Pancreas (tissue), 10 donors: ENCODE results near the gene ETV3L. TPM values are rescaled to one million over a fixed set of nuclear protein-coding genes. Genes with fewer than 3 reads are reported as not detected.

ENCODE experiments used
- ATAC-seq, 4 donors: fragments of 200-7000 bp; cut with Tn5 transposase; one replicate each; pipeline versions ENCODE4 v1.8.0 to v1.9.1; 2020; ENCODE audit warnings: mild to moderate bottlenecking in 4 of 4, moderate library complexity in 4 of 4
- DNase-seq, 6 donors: peaks; one replicate each; pipeline ENCODE4 v3.0.0-alpha.2; 2020
- FAIRE-seq: peaks from 2 replicates; lab custom pipeline; 2012; peaks lifted over from hg19 to GRCh38; lab: Jason Lieb, UNC
- H3K27ac ChIP-seq, 4 donors: fragments of 200-600 bp; sonication (generic); 1 replicate in 3 of 4; 2 replicates in 1 of 4; pipeline versions ENCODE4 v1.5.0 to v1.8.0; 2020
- H3K27me3 ChIP-seq, 4 donors: fragments of 200-600 bp; one replicate each; pipeline ENCODE4 v1.8.0; 2021
- H3K36me3 ChIP-seq, 3 donors: fragments of 200-600 bp; sonication (generic) in 1 of 3; one replicate each; pipeline versions ENCODE4 v1.5.0 to v1.8.0; 2020 to 2021
- H3K4me1 ChIP-seq, 3 donors: fragments of 200-600 bp; one replicate each; pipeline ENCODE4 v1.8.0; 2021
- H3K4me3 ChIP-seq, 4 donors: fragments of 200-600 bp; sonication (generic) in 2 of 4; one replicate each; pipeline versions ENCODE4 v1.5.0 to v1.8.0; 2020 to 2021
- H3K9me3 ChIP-seq, 4 donors: fragments of 200-600 bp; one replicate each; pipeline ENCODE4 v1.8.0; 2021
- WGBS, 2 donors: extraction: QIAGEN DNeasy Blood & Tissue Kit; methylation state at CpG; one replicate each; pipeline ENCODE4 v1.1.7; 2013; 5-methylcytosine and 5-hydroxymethylcytosine counted together
- intact Hi-C, 3 donors: fragments of 100-400 bp; cut with DNase I; formaldehyde crosslinking; loops; one replicate each; pipeline versions ENCODE4 v1.11.1 to v1.14.2; 2022
- polyA plus RNA-seq, 2 donors: library from polyadenylated mRNA; stranded (reverse); fragments of 200-250 nt; gene quantifications; one replicate each; pipeline ENCODE4 v1.2.3, GENCODE V29; 2013
- total RNA-seq, 6 donors: library from RNA; stranded (reverse); fragmentation: NEBNext Ultra II Directional in 4 of 6; extraction: Animal tissue kit (Norgen Biotek cat#: 25700) in 4 of 6; gene quantifications; one replicate each; pipeline versions ENCODE4 v1.2.1 to v1.2.4, GENCODE V29; 2021 to 2023
- TF ChIP-seq, protein P1 (sequence below), 4 donors: fragments of 200-600 bp; sonication (generic) in 3 of 4; IDR thresholded peaks; one replicate each; pipeline versions ENCODE4 v1.5.0 to v1.8.0; 2021; ENCODE audit warnings: antibody characterized with exemption in 4 of 4
- donor health status: healthy with polysubstance abuse.
- donor health status: DM: no; HTN: no; CAD: no; lungs with moderate emphysema.
- donor health status: DM: no; HTN: no; CAD: no.
- donor health status: control.
- donor health status: control.
- donor health status: Bipolar disorder and iron deficiency.
- donor health status: DM: yes; HTN: yes; CAD: no.
- donor health status: DM: no; HTN: no; CAD: no.
- donor health status: DM: no; HTN: no; CAD: no.
- donor health status: DM: yes; HTN: yes; CAD: no.

The ETV3L gene
- total and polyA plus RNA-seq, 8 donors: 0.14 TPM; not detected in 7

DNA sequence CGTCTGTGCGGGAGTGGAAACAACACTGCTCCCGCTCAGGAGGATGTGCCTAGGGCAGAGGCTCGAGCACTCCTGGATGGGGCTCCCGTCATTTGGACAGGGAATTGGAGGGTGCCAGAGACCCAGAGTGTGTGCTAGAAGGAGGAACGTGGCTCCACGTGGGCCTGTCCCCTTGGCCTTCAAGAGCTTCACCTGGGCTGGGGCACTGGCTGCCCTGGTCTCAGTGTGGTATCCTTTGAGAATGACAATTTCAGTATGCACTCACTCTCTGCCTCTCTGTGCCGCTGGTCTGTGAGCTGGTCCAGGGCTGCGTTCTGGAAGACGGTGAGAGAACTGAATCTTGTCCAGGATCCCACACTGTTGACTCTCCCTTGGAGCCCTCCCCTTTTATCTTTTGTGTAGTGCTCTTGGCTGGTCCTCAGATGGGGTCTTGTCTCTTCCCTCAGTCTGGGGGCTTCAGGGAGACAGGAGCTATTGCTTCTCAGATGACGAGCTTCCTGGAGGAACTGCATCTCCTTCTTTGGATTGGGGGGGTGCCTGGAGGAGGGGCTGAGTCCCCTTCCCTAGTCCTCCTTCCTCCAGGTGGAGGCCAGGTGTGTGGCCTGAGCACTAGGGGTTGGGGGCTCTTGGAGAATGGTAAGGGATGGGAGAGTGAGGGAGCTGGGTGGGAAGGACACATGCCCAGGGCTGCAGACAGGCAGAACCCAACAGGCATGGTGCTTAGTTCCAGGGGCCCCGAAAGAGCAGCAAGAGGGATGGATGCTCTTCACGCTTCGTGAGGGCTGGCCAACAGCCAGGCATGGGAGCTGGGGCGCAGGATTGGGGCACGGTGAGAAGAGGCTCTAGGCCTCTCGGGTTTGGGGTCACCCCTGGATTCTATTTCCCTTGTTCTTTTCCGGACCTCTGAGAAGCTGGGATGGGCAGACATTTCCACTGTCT is 14.8 kb upstream of the ETV3L start:
- intact Hi-C loops: no loop called here
- TF ChIP-seq, protein P1, sequence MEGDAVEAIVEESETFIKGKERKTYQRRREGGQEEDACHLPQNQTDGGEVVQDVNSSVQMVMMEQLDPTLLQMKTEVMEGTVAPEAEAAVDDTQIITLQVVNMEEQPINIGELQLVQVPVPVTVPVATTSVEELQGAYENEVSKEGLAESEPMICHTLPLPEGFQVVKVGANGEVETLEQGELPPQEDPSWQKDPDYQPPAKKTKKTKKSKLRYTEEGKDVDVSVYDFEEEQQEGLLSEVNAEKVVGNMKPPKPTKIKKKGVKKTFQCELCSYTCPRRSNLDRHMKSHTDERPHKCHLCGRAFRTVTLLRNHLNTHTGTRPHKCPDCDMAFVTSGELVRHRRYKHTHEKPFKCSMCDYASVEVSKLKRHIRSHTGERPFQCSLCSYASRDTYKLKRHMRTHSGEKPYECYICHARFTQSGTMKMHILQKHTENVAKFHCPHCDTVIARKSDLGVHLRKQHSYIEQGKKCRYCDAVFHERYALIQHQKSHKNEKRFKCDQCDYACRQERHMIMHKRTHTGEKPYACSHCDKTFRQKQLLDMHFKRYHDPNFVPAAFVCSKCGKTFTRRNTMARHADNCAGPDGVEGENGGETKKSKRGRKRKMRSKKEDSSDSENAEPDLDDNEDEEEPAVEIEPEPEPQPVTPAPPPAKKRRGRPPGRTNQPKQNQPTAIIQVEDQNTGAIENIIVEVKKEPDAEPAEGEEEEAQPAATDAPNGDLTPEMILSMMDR (IDR thresholded peaks at IDR 0.05): no peak
- ATAC-seq (no peak), DNase-seq (no peak), FAIRE-seq (no peak)
- WGBS, 2 donors: 61 to 72% methylated on average over 18 of the region's 18 CpGs
- H3K27ac ChIP-seq: no peak overlapping the region
- no peaks in the 10 kb centered on the region for H3K27me3 ChIP-seq
- no peaks in the 10 kb centered on the region for H3K9me3 ChIP-seq
- no peaks in the 10 kb centered on the region for H3K36me3 ChIP-seq
- H3K4me3 ChIP-seq: no peak overlapping the region
- H3K4me1 ChIP-seq: no peaks in the 10 kb centered on the region

GRCh38 chr1:157113631-157114030 is 14.0 kb upstream of the ETV3L start:
- ATAC-seq (no peak), FAIRE-seq (no peak), DNase-seq (no peak)
- H3K9me3 ChIP-seq: no peaks in the 10 kb centered on the region
- 58 to 64% methylated on average over 3 of the region's 3 CpGs for WGBS, 2 donors
- TF ChIP-seq, protein P1 (IDR thresholded peaks at IDR 0.05): no peak
- H3K4me1 ChIP-seq: no peaks in the 10 kb centered on the region
- intact Hi-C loops: no loop called here
- H3K36me3 ChIP-seq: no peaks in the 10 kb centered on the region
- H3K27me3 ChIP-seq: no peaks in the 10 kb centered on the region
- no peak overlapping the region for H3K4me3 ChIP-seq
- no peak overlapping the region for H3K27ac ChIP-seq

DNA sequence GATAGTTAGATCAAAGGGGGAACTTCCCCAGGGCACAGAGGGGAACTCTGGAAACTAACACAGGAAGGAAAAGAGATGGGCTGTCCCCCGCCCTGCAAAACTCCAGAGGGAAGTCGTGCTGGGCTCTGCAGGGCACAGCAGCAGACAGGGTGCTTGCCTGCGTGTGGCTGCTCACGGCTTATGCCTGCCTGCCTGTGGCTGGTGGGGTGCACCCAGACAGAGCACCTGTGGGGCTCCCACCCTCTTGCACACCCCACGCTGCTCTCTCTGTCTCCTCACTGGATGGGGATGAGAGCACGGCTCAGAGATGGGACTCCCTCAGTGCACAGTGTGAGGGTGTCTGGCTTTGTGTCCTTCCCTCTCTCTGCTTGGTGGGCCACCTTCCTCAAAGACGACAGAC is 13.5 kb upstream of the ETV3L start:
- intact Hi-C loops: no loop called here

DNA sequence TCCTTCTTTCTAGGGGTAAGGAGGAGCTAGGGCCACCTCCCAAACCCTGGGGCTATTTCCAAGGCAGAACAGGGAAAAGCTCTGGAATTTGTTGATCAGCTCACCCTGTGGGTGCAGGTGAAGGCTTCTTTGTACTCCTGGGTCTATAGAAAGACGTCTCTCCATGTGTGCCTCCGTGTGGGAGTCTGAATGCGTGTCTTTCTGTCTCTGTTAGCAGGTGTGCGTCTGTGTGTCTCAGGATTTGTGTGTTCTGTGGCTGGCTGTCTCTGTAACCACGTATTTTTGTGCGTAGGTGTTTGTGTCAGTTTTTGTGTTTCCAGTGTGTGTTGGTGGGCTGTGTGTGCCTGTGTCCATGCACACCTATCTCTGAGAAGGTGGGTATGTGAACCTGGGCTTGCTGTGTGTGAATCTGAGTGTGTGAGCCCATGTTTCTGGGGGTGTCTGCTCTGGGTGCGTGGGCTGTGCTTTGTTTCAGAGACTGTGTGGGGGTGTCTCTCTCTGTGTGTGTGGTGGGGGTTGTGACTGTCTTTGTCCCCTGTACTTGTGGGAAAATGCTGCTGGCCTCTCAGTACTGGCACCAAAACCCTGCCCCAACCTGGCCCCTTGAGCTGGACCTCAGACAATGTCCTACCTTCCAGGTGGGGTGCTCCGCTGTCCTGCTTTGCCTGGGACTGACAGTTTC is 12.7 kb upstream of the ETV3L start:
- H3K4me1 ChIP-seq: no peaks in the 10 kb centered on the region
- H3K9me3 ChIP-seq: no peaks in the 10 kb centered on the region
- H3K27me3 ChIP-seq: peaks cover 0 to 7% (median 0%) of the 10 kb centered on the region in 4 donors
- FAIRE-seq (no peak), DNase-seq (no peak), ATAC-seq (no peak)
- 49 to 64% methylated on average over 8 of the region's 8 CpGs for WGBS, 2 donors
- H3K4me3 ChIP-seq: no peak overlapping the region
- H3K27ac ChIP-seq: no peak overlapping the region
- intact Hi-C loops: no loop called here
- no peaks in the 10 kb centered on the region for H3K36me3 ChIP-seq
- TF ChIP-seq, protein P1 (IDR thresholded peaks at IDR 0.05): no peak

More for the DNA sequence above, 13.5 kb upstream of the ETV3L start:
- H3K36me3 ChIP-seq: no peaks in the 10 kb centered on the region
- H3K27me3 ChIP-seq: peaks cover 0 to 1% (median 0%) of the 10 kb centered on the region in 4 donors
- FAIRE-seq: no peak
- no peak overlapping the region for H3K4me3 ChIP-seq
- H3K9me3 ChIP-seq: no peaks in the 10 kb centered on the region
- H3K4me1 ChIP-seq: no peaks in the 10 kb centered on the region
- 54 to 63% methylated on average over 7 of the region's 7 CpGs for WGBS, 2 donors
- H3K27ac ChIP-seq: no peak overlapping the region
- ATAC-seq: peak in 2 of 4 donors; percentile 22 to 45
- TF ChIP-seq, protein P1 (IDR thresholded peaks at IDR 0.05): no peak
- DNase-seq: no peak
